ENCODE measurements around the gene CHST2.

The CHST2 gene

DNA sequence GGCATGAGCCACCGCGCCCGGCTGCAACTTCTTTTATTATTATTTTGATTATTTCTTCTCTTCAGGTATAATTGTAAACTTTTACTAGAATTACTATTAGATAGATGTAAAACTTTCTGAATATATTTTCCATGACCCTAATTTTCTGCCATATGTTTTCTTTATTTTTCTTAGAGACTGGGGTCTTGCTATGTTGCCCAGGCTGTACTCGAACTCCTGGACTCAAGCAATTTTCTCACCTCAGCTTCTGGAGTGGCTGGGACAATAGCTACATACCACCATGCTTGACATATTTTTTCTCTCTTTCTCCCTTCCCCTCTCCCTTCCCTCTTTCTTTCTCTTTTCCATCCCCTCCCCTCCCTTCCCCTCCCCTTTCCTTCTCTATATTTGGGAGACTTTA, 29.6 kb upstream of the CHST2 start:
- TF ChIP-seq, protein P1, sequence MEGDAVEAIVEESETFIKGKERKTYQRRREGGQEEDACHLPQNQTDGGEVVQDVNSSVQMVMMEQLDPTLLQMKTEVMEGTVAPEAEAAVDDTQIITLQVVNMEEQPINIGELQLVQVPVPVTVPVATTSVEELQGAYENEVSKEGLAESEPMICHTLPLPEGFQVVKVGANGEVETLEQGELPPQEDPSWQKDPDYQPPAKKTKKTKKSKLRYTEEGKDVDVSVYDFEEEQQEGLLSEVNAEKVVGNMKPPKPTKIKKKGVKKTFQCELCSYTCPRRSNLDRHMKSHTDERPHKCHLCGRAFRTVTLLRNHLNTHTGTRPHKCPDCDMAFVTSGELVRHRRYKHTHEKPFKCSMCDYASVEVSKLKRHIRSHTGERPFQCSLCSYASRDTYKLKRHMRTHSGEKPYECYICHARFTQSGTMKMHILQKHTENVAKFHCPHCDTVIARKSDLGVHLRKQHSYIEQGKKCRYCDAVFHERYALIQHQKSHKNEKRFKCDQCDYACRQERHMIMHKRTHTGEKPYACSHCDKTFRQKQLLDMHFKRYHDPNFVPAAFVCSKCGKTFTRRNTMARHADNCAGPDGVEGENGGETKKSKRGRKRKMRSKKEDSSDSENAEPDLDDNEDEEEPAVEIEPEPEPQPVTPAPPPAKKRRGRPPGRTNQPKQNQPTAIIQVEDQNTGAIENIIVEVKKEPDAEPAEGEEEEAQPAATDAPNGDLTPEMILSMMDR (IDR thresholded peaks at IDR 0.05; ENCODE audit: control extremely low read depth, extremely low read depth, low read depth, missing control alignments): no peak
- no peak for DNase-seq (ENCODE audit: extremely low spot score)
- CTCF ChIA-PET: no interaction called here
- POLR2A ChIA-PET: no interaction called here

- DNase-seq (ENCODE audit: extremely low spot score): no peak
- ChIA-PET CTCF (no interaction called here), POLR2A (no interaction called here)
- TF ChIP-seq, protein P1 (IDR thresholded peaks at IDR 0.05; ENCODE audit: control extremely low read depth, extremely low read depth, low read depth, missing control alignments): no peak
Measured at GRCh38 chr3:143090486-143090885, 29.1 kb upstream of the CHST2 start.

- CTCF ChIA-PET: interaction anchor here (0.9 to 1.2 kb wide), 3 partner anchors 16 to 342 kb away, joined by 3 to 4 read pairs (median 3); no protein-coding TSS in a partner anchor
Measured at GRCh38 chr3:143090976-143091837, 28.4 kb upstream of the CHST2 start.

DNA sequence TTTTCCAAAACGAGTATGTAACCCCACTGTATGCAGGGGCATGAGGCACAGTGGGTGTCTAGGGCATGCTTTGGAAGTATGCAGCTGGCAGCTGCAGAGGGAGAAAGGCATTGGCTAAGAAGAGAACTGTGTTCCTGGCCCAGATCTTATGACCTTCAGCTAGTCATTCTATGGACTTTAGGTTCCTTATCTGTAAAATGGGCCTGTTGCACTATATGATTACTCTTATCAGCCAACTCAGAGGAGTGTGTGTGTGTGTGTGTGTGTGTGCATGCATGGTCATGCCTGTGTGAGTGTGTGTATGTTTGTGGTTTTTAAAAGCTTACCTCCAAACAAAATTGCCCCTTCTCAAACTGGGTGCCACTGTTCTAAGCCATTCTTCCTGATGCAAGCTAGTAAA, 27.4 kb upstream of the CHST2 start:
- TF ChIP-seq, protein P1 (IDR thresholded peaks at IDR 0.05; ENCODE audit: control extremely low read depth, extremely low read depth, low read depth, missing control alignments): no peak
- ChIA-PET CTCF (interaction anchor here (0.9 to 1.5 kb wide), 5 partner anchors 9 to 341 kb away, joined by 3 to 5 read pairs (median 3); no protein-coding TSS in a partner anchor), POLR2A (no interaction called here)
- no peak for DNase-seq (ENCODE audit: extremely low spot score)

More at GRCh38 chr3:143090976-143091837, 28.4 kb upstream of the CHST2 start:
- no peak for DNase-seq (ENCODE audit: extremely low spot score)
- TF ChIP-seq, protein P1 (IDR thresholded peaks at IDR 0.05; ENCODE audit: control extremely low read depth, extremely low read depth, low read depth, missing control alignments): no peak
- POLR2A ChIA-PET: no interaction called here

GRCh38 chr3:143095813-143096212, 23.8 kb upstream of the CHST2 start:
- TF ChIP-seq, protein P1 (IDR thresholded peaks at IDR 0.05; ENCODE audit: control extremely low read depth, extremely low read depth, low read depth, missing control alignments): no peak
- POLR2A ChIA-PET: no interaction called here
- CTCF ChIA-PET: interaction anchor here (0.7 to 1.5 kb wide), 6 partner anchors 10 to 578 kb away, joined by 3 to 7 read pairs (median 4); no protein-coding TSS in a partner anchor
- no peak for DNase-seq (ENCODE audit: extremely low spot score)

- DNase-seq (ENCODE audit: extremely low spot score): no peak
- ChIA-PET POLR2A (no interaction called here), CTCF (interaction anchor here (1.3 to 2.5 kb wide), 3 partner anchors 11 to 60 kb away, joined by 3 to 10 read pairs (median 5); no protein-coding TSS in a partner anchor)
- TF ChIP-seq, protein P1 (IDR thresholded peaks at IDR 0.05; ENCODE audit: control extremely low read depth, extremely low read depth, low read depth, missing control alignments): no peak
Measured at GRCh38 chr3:143098032-143098764, 21.4 kb upstream of the CHST2 start.

All from GM10248 (cell line).